Calu3 (cell line): ENCODE data around the gene NEURL1. TPM values are rescaled to one million over a fixed set of nuclear protein-coding genes. Genes with fewer than 3 reads are reported as not detected.

Source experiments
- BruUV-seq: library from RNA; stranded (reverse); fragments of 400-500 nt; replicated peaks from 2 replicates; lab custom pipeline; 2021; lab: Mats Ljungman, UMichigan
- CTCF ChIA-PET: fragments of 300-600 bp; sonication (Branson Sonifier 250); formaldehyde crosslinking; loops from one replicate; lab custom pipeline; 2022; ENCODE audit warnings: antibody characterized with exemption; lab: Charles Lee
- DNase-seq: peaks from one replicate; pipeline ENCODE4 v3.0.0; 2022
- H3K27ac Mint-ChIP-seq: one replicate; pipeline ENCODE4 v1.8.0; 2022; ENCODE audit warnings: mixed read lengths; ENCODE audit not compliant: unreplicated experiment
- H3K27me3 Mint-ChIP-seq: one replicate; pipeline ENCODE4 v1.8.0; 2022; ENCODE audit warnings: mixed read lengths; ENCODE audit not compliant: unreplicated experiment
- H3K36me3 Mint-ChIP-seq: one replicate; pipeline ENCODE4 v1.8.0; 2022; ENCODE audit warnings: mild to moderate bottlenecking, moderate library complexity, mixed read lengths; ENCODE audit not compliant: insufficient read depth, unreplicated experiment
- H3K4me1 Mint-ChIP-seq: one replicate; pipeline ENCODE4 v1.8.0; 2022; ENCODE audit warnings: mild to moderate bottlenecking, low read depth, mixed read lengths; ENCODE audit not compliant: unreplicated experiment
- H3K4me3 Mint-ChIP-seq: one replicate; pipeline ENCODE4 v1.8.0; 2022; ENCODE audit warnings: mild to moderate bottlenecking, low read depth, moderate library complexity, mixed read lengths; ENCODE audit not compliant: unreplicated experiment
- H3K9me3 Mint-ChIP-seq: one replicate; pipeline ENCODE4 v1.8.0; 2022; ENCODE audit warnings: low read depth, mixed read lengths; ENCODE audit not compliant: unreplicated experiment
- CTCF ChIP-seq: fragments of 200-600 bp; IDR thresholded peaks from one replicate; pipeline ENCODE4 v1.8.0; 2022; ENCODE audit warnings: antibody characterized with exemption; ENCODE audit not compliant: unreplicated experiment
- intact Hi-C: fragments of 100-400 bp; cut with micrococcal nuclease; formaldehyde crosslinking; loops from one replicate; pipeline ENCODE4 v1.10.0; 2022; ENCODE audit not compliant: unreplicated experiment
- total RNA-seq: library from RNA; stranded (reverse); gene quantifications from 2 replicates; pipeline ENCODE4 v1.2.3, GENCODE V29; 2022

The NEURL1 gene
- total RNA-seq, 1 experiment from 2014 or later, result not detected

- no peak overlapping the region for H3K27ac Mint-ChIP-seq
- CTCF ChIA-PET, result no interaction called here
- no peaks in the 10 kb centered on the region for H3K27me3 Mint-ChIP-seq
- no peaks in the 10 kb centered on the region for H3K9me3 Mint-ChIP-seq
- H3K4me3 Mint-ChIP-seq, result no peak overlapping the region
- H3K36me3 Mint-ChIP-seq, result peaks cover 15% of the 10 kb centered on the region
- intact Hi-C loops, result no loop called here
- DNase-seq, result no peak
- no peak for TF ChIP-seq CTCF
- H3K4me1 Mint-ChIP-seq, result peaks cover 18% of the 10 kb centered on the region
- BruUV-seq, result no TSS peak
Measured at GRCh38 chr10:103450201-103450695, 43.3 kb upstream of the NEURL1 start.

- intact Hi-C loops, result no loop called here
- TF ChIP-seq CTCF, result no peak
- Mint-ChIP-seq H3K36me3 (peaks cover 15% of the 10 kb centered on the region), H3K9me3 (no peaks in the 10 kb centered on the region), H3K4me3 (peak overlapping the region; percentile 13), H3K4me1 (peaks cover 18% of the 10 kb centered on the region), H3K27me3 (no peaks in the 10 kb centered on the region), H3K27ac (no peak overlapping the region)
- peak; percentile 55 for DNase-seq
- BruUV-seq, result no TSS peak
- CTCF ChIA-PET, result interaction anchor here (0.6 kb wide), 1 partner anchor 329 kb away, joined by 5 read pairs; no protein-coding TSS in a partner anchor
Measured at GRCh38 chr10:103451091-103451813, 42.3 kb upstream of the NEURL1 start.

GRCh38 chr10:103451831-103452505, 41.5 kb upstream of the NEURL1 start, which contains the start of gene CALHM2:
Gene CALHM2 (minus strand): TSS chr10:103452370. CDS start chr10:103449941, 2,429 bp downstream.
- H3K36me3 Mint-ChIP-seq, result peaks cover 15% of the 10 kb centered on the region
- no TSS peak for BruUV-seq
- H3K27ac Mint-ChIP-seq, result no peak within 1 kb of the TSS
- peak within 1 kb of the TSS; percentile 77 for H3K4me3 Mint-ChIP-seq
- no peak for TF ChIP-seq CTCF
- intact Hi-C loops, result no loop called here
- no peaks in the 10 kb centered on the region for H3K27me3 Mint-ChIP-seq
- peak; percentile 47 for DNase-seq
- no peaks in the 10 kb centered on the region for H3K9me3 Mint-ChIP-seq
- CTCF ChIA-PET, result no interaction called here
- H3K4me1 Mint-ChIP-seq, result peaks cover 18% of the 10 kb centered on the region

- DNase-seq, result no peak
- Mint-ChIP-seq H3K4me1 (peaks cover 18% of the 10 kb centered on the region), H3K27ac (no peak overlapping the region), H3K9me3 (no peaks in the 10 kb centered on the region), H3K36me3 (peaks cover 15% of the 10 kb centered on the region), H3K4me3 (peak overlapping the region; percentile 77), H3K27me3 (no peaks in the 10 kb centered on the region)
- BruUV-seq, result no TSS peak
- no peak for TF ChIP-seq CTCF
- intact Hi-C loops, result no loop called here
- CTCF ChIA-PET, result no interaction called here
Measured at GRCh38 chr10:103452506-103453230, 40.8 kb upstream of the NEURL1 start.
